GM23248 (cell line): ENCODE results near the gene OPCML. TPM values are rescaled to one million over a fixed set of nuclear protein-coding genes. Genes with fewer than 3 reads are reported as not detected.

Experiments
- DNase-seq: peaks from one replicate; pipeline ENCODE4 v3.0.0-alpha.2; 2015
- H2AFZ ChIP-seq: fragments of 200-600 bp; sonication (generic); 2 replicates; pipeline ENCODE4 v1.6.1; 2016; ENCODE audit warnings: antibody characterized with exemption
- H3F3A ChIP-seq: fragments of 200-600 bp; sonication (generic); 2 replicates; pipeline ENCODE4 v1.6.1; 2016; ENCODE audit warnings: mild to moderate bottlenecking, antibody characterized with exemption, mixed run types; ENCODE audit not compliant: insufficient read depth
- H3K27ac ChIP-seq: fragments of 200-600 bp; sonication (generic); 2 replicates; pipeline ENCODE4 v1.5.1; 2016; ENCODE audit warnings: mild to moderate bottlenecking
- H3K27me3 ChIP-seq: fragments of 200-600 bp; sonication (generic); replicated peaks from 2 replicates; pipeline ENCODE4 v1.6.1; 2016; ENCODE audit warnings: mild to moderate bottlenecking; ENCODE audit not compliant: insufficient read depth
- H3K36me3 ChIP-seq: fragments of 200-600 bp; sonication (generic); 2 replicates; pipeline ENCODE4 v1.6.1; 2016; ENCODE audit warnings: low read depth, mild to moderate bottlenecking
- H3K4me1 ChIP-seq: fragments of 200-600 bp; sonication (generic); 2 replicates; pipeline ENCODE4 v1.6.1; 2016; ENCODE audit warnings: mild to moderate bottlenecking; ENCODE audit not compliant: insufficient read depth
- H3K4me2 ChIP-seq: fragments of 200-600 bp; sonication (generic); one replicate; pipeline ENCODE4 v1.6.1; 2016; ENCODE audit warnings: mild to moderate bottlenecking; ENCODE audit not compliant: unreplicated experiment
- H3K4me3 ChIP-seq: fragments of 200-600 bp; sonication (generic); 2 replicates; pipeline ENCODE4 v1.5.1; 2016; ENCODE audit warnings: mild to moderate bottlenecking
- H3K79me2 ChIP-seq: fragments of 200-600 bp; sonication (generic); 2 replicates; pipeline ENCODE4 v1.6.1; 2016; ENCODE audit warnings: mild to moderate bottlenecking; ENCODE audit not compliant: insufficient read depth
- H3K9ac ChIP-seq: fragments of 200-600 bp; sonication (generic); 2 replicates; pipeline ENCODE4 v1.6.1; 2016; ENCODE audit warnings: mild to moderate bottlenecking
- H3K9me2 ChIP-seq: fragments of 200-600 bp; sonication (generic); 2 replicates; pipeline ENCODE4 v1.6.1; 2016; ENCODE audit warnings: mixed run types, mild to moderate bottlenecking, moderate library complexity; ENCODE audit not compliant: insufficient read depth
- H3K9me3 ChIP-seq: fragments of 200-600 bp; sonication (generic); one replicate; pipeline ENCODE4 v1.6.1; 2017; ENCODE audit warnings: low read depth
- H4K20me1 ChIP-seq: fragments of 200-600 bp; sonication (generic); 2 replicates; pipeline ENCODE4 v1.6.0; 2016; ENCODE audit not compliant: insufficient read depth
- EZH2 ChIP-seq: fragments of 200-600 bp; sonication (generic); IDR thresholded peaks from 2 replicates; pipeline ENCODE4 v1.6.1; 2018; ENCODE audit warnings: antibody characterized with exemption, mild to moderate bottlenecking; ENCODE audit not compliant: insufficient read depth, poor library complexity, severe bottlenecking
- EZH2phosphoT487 ChIP-seq: fragments of 200-600 bp; sonication (generic); IDR thresholded peaks from 2 replicates; pipeline ENCODE4 v1.6.1; 2018; ENCODE audit warnings: antibody characterized with exemption, moderate library complexity, mild to moderate bottlenecking, low read depth; ENCODE audit not compliant: insufficient read depth
- WGBS, 2 experiments: methylation state at CpG; one replicate each; pipeline ENCODE4 v1.1.6; 2015 to 2017; ENCODE audit warnings: low lambda C conversion rate in 2 of 2, low coverage in 1 of 2; ENCODE audit errors: missing lambda C conversion rate in 2 of 2; 5-methylcytosine and 5-hydroxymethylcytosine counted together
- in situ Hi-C: fragments of 300-500 bp; cut with MboI; formaldehyde crosslinking; loops from 2 replicates; pipeline ENCODE4 v1.15.0; 2020
- polyA plus RNA-seq: library from polyadenylated mRNA; unstranded; fragments of >200 nt; fragmentation: Nextera tagmentation; extraction: Ambion mirVana; gene quantifications from 2 replicates; pipeline ENCODE4 v1.2.1, GENCODE V29; 2016
- total RNA-seq: library from RNA; depleted of rRNA; stranded (reverse); fragments of >200 nt; shearing (Covaris generic); gene quantifications from 2 replicates; pipeline ENCODE4 v1.2.3, GENCODE V29; 2014

Gene OPCML
- total and polyA plus RNA-seq, 2 experiments from 2014 or later = 0.69 to 1.6 TPM

DNA sequence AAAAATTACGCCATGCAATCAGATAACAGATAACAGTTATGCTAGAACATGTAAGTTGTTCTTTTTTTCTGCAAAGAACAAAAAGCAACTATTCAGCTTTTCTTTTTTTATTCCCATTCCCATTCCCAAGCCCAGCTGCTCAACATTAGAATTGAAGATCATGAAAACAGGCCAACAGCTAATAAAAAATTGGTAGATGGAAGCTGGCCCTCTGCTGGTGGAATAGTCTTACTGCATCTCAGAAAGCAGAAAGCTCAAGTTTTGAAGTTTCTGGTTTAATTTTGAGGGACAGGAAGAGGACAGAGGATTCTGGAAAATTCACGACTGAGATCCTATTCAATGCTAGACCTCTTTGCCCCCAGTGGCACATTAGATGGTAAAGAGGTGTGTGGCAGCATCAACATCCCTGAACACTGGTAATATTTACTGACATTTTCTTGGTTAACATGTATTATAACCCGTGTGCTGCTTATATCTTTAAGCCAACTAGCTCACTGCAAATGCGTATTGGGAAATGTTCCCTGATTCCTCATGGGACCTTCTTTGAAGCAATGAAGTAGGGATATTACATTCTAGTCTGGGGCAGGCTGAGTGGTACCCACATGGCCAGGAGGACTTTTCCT is 591.2 kb downstream of the OPCML start:
- Histone ChIP-seq H3K4me3 (no peak overlapping the region), H3K79me2 (no peaks in the 10 kb centered on the region), H3K4me2 (no peak overlapping the region), H3K27me3 (peaks cover 11% of the 10 kb centered on the region; the same call in 1 of the 2 replicates), H3F3A (0 out of 2 replicates have a peak, but pooled peaks cover 4% of the 10 kb centered on the region), H2AFZ (0 out of 2 replicates have a peak overlapping the region, but pooled peaks have one; percentile 16), H4K20me1 (no peaks in the 10 kb centered on the region), H3K4me1 (0 out of 2 replicates have a peak, but pooled peaks cover 3% of the 10 kb centered on the region), H3K36me3 (no peaks in the 10 kb centered on the region), H3K9me3 (no peaks in the 10 kb centered on the region), H3K9ac (no peak overlapping the region), H3K27ac (no peak overlapping the region), H3K9me2 (no peaks in the 10 kb centered on the region)
- 39 to 53% methylated on average over 4 of the region's 4 CpGs for WGBS, 2 experiments
- in situ Hi-C loops = no loop called here
- peak; percentile 63 for DNase-seq
- no peak for TF ChIP-seq EZH2
- TF ChIP-seq EZH2phosphoT487 = no peak

DNA sequence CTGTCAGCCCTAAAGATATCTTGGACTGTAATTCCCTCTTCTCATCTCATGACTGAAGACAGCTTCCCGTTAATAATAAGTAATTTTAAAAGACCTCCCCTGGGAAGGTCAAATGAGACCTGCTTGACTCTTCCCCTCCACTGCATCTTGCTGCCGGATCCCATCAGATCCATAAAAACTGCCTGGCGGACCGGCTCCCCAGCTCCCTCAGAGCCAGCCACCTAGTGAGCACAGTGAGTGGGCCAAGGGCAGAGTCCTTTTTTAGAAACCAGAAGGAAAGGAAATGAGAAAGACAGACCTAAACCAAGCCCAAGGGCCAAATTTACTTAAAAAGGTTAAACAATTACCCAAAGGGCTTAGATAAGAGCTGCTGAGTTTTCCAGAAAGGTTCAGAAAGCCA is 595.3 kb downstream of the OPCML start:
- no peak overlapping the region for H3K4me2 ChIP-seq
- H2AFZ ChIP-seq = no peak overlapping the region
- WGBS, 2 experiments = 73 to 75% methylated on average over 4 of the region's 4 CpGs

DNA sequence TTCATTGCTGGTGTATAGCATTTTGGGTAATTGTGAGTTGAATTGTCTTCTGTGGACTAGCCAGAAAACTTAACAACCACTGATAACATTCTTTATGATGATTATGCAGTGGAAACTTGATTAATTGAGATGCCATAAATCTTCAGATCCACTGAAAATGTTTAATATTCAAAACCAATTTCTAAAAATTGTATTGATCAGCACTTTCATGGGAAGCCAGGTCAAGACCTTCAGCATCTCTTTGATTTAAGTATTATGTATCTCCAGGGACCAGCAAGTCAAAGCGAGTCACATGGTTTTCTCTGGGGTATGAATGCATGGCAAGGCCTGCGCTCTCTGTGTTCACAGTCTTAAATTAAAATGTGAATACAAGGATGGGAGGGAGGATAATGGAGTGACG is 596.9 kb downstream of the OPCML start:
- no peak overlapping the region for H3K27ac ChIP-seq
- 78 to 85% methylated on average over 3 of the region's 3 CpGs for WGBS, 2 experiments
- H3K9ac ChIP-seq = no peak overlapping the region

More for the DNA sequence above, 595.3 kb downstream of the OPCML start:
- H3K36me3 ChIP-seq = no peaks in the 10 kb centered on the region
- 0 out of 2 replicates have a peak, but pooled peaks cover 4% of the 10 kb centered on the region for H3F3A ChIP-seq
- 0 out of 2 replicates have a peak, but pooled peaks cover 3% of the 10 kb centered on the region for H3K4me1 ChIP-seq
- H3K27me3 ChIP-seq = no peaks in the 10 kb centered on the region
- no peaks in the 10 kb centered on the region for H3K9me2 ChIP-seq
- no peak overlapping the region for H3K27ac ChIP-seq
- no peak overlapping the region for H3K4me3 ChIP-seq
- no peak for DNase-seq
- H4K20me1 ChIP-seq = no peaks in the 10 kb centered on the region
- in situ Hi-C loops = no loop called here
- H3K9me3 ChIP-seq = no peaks in the 10 kb centered on the region
- no peak overlapping the region for H3K9ac ChIP-seq
- no peak for TF ChIP-seq EZH2phosphoT487
- TF ChIP-seq EZH2 = no peak
- no peaks in the 10 kb centered on the region for H3K79me2 ChIP-seq

DNA sequence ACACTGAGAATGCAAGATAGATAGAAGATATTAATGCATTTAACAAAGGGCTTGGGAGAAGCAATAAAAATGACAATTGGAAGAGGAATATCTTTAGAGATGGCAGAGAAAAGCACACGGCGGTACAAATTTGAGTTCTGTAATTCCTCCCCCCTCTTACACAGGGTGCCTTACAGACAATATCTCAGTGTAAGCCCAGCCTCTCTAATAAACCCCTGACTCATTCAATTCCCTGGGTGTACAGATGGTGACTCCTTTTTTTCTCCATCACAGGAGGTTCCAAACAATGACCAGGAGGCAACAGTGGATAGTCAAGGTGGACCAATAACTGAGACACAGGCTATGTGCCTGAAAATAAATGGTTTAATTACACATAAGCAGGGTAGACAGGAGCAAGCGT is 598.6 kb downstream of the OPCML start:
- 71 to 76% methylated on average over 3 of the region's 3 CpGs for WGBS, 2 experiments
- Histone ChIP-seq H3K27ac (no peak overlapping the region), H3K4me3 (no peak overlapping the region), H3K79me2 (no peaks in the 10 kb centered on the region), H3K4me2 (no peak overlapping the region), H3F3A (no peaks in the 10 kb centered on the region), H4K20me1 (no peaks in the 10 kb centered on the region), H3K36me3 (no peaks in the 10 kb centered on the region), H3K9me2 (no peaks in the 10 kb centered on the region), H3K4me1 (no peaks in the 10 kb centered on the region), H3K27me3 (no peaks in the 10 kb centered on the region), H3K9me3 (no peaks in the 10 kb centered on the region), H2AFZ (no peak overlapping the region), H3K9ac (no peak overlapping the region)
- in situ Hi-C loops = no loop called here
- DNase-seq = no peak
- no peak for TF ChIP-seq EZH2
- no peak for TF ChIP-seq EZH2phosphoT487

More for the DNA sequence above, 596.9 kb downstream of the OPCML start:
- Histone ChIP-seq H3K4me2 (no peak overlapping the region), H4K20me1 (no peaks in the 10 kb centered on the region), H3K4me1 (no peaks in the 10 kb centered on the region), H3K36me3 (no peaks in the 10 kb centered on the region), H3K27me3 (no peaks in the 10 kb centered on the region), H3K4me3 (no peak overlapping the region), H3K79me2 (no peaks in the 10 kb centered on the region), H3K9me2 (no peaks in the 10 kb centered on the region), H3F3A (no peaks in the 10 kb centered on the region), H3K9me3 (no peaks in the 10 kb centered on the region), H2AFZ (no peak overlapping the region)
- TF ChIP-seq EZH2phosphoT487 (no peak), EZH2 (no peak)
- in situ Hi-C loops = no loop called here
- DNase-seq = no peak
